MCF 10A (cell line): Measurements from ENCODE around the gene CBY2. TPM values are rescaled to one million over a fixed set of nuclear protein-coding genes. Genes with fewer than 3 reads are reported as not detected.

ENCODE experiments used
- BruUV-seq: library from RNA; stranded (reverse); fragments of 400-500 nt; replicated peaks from 2 replicates; lab custom pipeline; 2021; lab: Mats Ljungman, UMichigan
- CTCF ChIA-PET: fragments of 300-600 bp; sonication (Branson Sonifier 250); formaldehyde crosslinking; extraction: SDS; loops from one replicate; lab custom pipeline; 2021; ENCODE audit warnings: antibody characterized with exemption, inconsistent platforms; lab: Yijun Ruan, JAX
- POLR2A ChIA-PET: fragments of 300-600, 350-650 bp; sonication (Branson Sonifier 250); formaldehyde crosslinking; extraction: SDS; loops from one replicate; lab custom pipeline; 2020; ENCODE audit warnings: antibody characterized with exemption, inconsistent platforms; lab: Yijun Ruan, JAX
- DNase-seq: peaks from one replicate; pipeline ENCODE4 v3.0.0-alpha.2; 2018; ENCODE audit not compliant: unreplicated experiment
- H3K27ac Mint-ChIP-seq: one replicate; pipeline ENCODE4 v1.8.0; 2022; ENCODE audit warnings: mild to moderate bottlenecking, low read depth, mixed read lengths; ENCODE audit not compliant: unreplicated experiment
- H3K27me3 Mint-ChIP-seq: one replicate; pipeline ENCODE4 v1.8.0; 2022; ENCODE audit warnings: mixed read lengths; ENCODE audit not compliant: insufficient read depth, unreplicated experiment
- H3K36me3 Mint-ChIP-seq: one replicate; pipeline ENCODE4 v1.8.0; 2022; ENCODE audit warnings: mild to moderate bottlenecking, moderate library complexity, mixed read lengths; ENCODE audit not compliant: insufficient read depth, unreplicated experiment
- H3K4me1 Mint-ChIP-seq: one replicate; pipeline ENCODE4 v1.8.0; 2022; ENCODE audit warnings: mixed read lengths; ENCODE audit not compliant: insufficient read depth, unreplicated experiment
- H3K4me3 Mint-ChIP-seq: one replicate; pipeline ENCODE4 v1.8.0; 2022; ENCODE audit warnings: mild to moderate bottlenecking, moderate library complexity, mixed read lengths; ENCODE audit not compliant: unreplicated experiment
- H3K9me3 Mint-ChIP-seq: one replicate; pipeline ENCODE4 v1.8.0; 2022; ENCODE audit warnings: mixed read lengths; ENCODE audit not compliant: unreplicated experiment
- intact Hi-C: fragments of 100-400 bp; cut with micrococcal nuclease; formaldehyde crosslinking; loops from 2 replicates; pipeline ENCODE4 v1.14.1; 2022
- total RNA-seq: library from RNA; stranded (reverse); gene quantifications from 2 replicates; pipeline ENCODE4 v1.2.3, GENCODE V29; 2022
- TF ChIP-seq, protein P1 (sequence below): fragments of 200-600 bp; IDR thresholded peaks from one replicate; pipeline ENCODE4 v1.8.0; 2022; ENCODE audit warnings: antibody characterized with exemption, mild to moderate bottlenecking; ENCODE audit not compliant: unreplicated experiment

CBY2 gene
- total RNA-seq, 1 experiment from 2014 or later, result not detected

GRCh38 chr13:45715351-45715750 lies 13.2 kb downstream of the CBY2 start:
- intact Hi-C loops, result no loop called here
- ChIA-PET CTCF (interaction anchor here (0.6 kb wide), 1 partner anchor 310 kb away, joined by 4 read pairs; no protein-coding TSS in a partner anchor), POLR2A (no interaction called here)
- Mint-ChIP-seq H3K27me3 (peaks cover 17% of the 10 kb centered on the region), H3K36me3 (no peaks in the 10 kb centered on the region), H3K4me1 (no peaks in the 10 kb centered on the region), H3K27ac (no peak overlapping the region), H3K4me3 (no peak overlapping the region), H3K9me3 (no peaks in the 10 kb centered on the region)
- no peak for DNase-seq
- TF ChIP-seq, protein P1, sequence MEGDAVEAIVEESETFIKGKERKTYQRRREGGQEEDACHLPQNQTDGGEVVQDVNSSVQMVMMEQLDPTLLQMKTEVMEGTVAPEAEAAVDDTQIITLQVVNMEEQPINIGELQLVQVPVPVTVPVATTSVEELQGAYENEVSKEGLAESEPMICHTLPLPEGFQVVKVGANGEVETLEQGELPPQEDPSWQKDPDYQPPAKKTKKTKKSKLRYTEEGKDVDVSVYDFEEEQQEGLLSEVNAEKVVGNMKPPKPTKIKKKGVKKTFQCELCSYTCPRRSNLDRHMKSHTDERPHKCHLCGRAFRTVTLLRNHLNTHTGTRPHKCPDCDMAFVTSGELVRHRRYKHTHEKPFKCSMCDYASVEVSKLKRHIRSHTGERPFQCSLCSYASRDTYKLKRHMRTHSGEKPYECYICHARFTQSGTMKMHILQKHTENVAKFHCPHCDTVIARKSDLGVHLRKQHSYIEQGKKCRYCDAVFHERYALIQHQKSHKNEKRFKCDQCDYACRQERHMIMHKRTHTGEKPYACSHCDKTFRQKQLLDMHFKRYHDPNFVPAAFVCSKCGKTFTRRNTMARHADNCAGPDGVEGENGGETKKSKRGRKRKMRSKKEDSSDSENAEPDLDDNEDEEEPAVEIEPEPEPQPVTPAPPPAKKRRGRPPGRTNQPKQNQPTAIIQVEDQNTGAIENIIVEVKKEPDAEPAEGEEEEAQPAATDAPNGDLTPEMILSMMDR, result no peak
- no TSS peak for BruUV-seq

DNA sequence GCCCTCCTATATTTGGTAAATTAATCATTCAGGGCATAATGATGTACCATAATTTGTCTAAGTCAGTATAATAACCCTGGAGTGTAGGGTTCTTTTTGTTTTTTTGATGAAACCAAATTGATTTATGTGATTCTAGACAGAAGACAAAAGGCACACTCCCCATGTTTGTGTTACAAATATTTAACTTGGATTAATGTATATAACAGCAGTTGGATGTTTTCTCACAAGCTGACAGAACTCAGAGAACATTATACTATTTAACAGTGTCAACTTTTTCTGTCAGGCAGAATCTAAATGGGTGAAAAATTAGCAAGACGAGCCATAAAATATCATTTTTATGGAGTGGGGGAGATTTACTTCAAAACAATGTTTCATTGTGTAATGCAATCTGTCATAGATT lies 15.2 kb downstream of the CBY2 start:
- no TSS peak for BruUV-seq
- Mint-ChIP-seq H3K27ac (no peak overlapping the region), H3K4me3 (no peak overlapping the region), H3K4me1 (no peaks in the 10 kb centered on the region), H3K9me3 (no peaks in the 10 kb centered on the region), H3K36me3 (no peaks in the 10 kb centered on the region), H3K27me3 (peaks cover 26% of the 10 kb centered on the region)
- ChIA-PET CTCF (interaction anchor here (0.6 to 1.4 kb wide), 5 partner anchors 8 to 89 kb away, joined by 3 to 7 read pairs (median 4); no protein-coding TSS in a partner anchor), POLR2A (interaction anchor here (0.7 kb wide), 1 partner anchor 369 kb away, joined by 3 read pairs; no protein-coding TSS in a partner anchor)
- intact Hi-C loops, result no loop called here
- no peak for DNase-seq
- TF ChIP-seq, protein P1, result no peak

- TF ChIP-seq, protein P1, result peak; percentile 58
- H3K4me3 Mint-ChIP-seq, result no peak overlapping the region
- H3K4me1 Mint-ChIP-seq, result no peaks in the 10 kb centered on the region
- H3K9me3 Mint-ChIP-seq, result no peaks in the 10 kb centered on the region
- ChIA-PET CTCF (interaction anchor here (0.6 to 1.4 kb wide), 6 partner anchors 8 to 206 kb away, joined by 3 to 7 read pairs (median 4); no protein-coding TSS in a partner anchor), POLR2A (interaction anchor here (0.7 kb wide), 1 partner anchor 369 kb away, joined by 3 read pairs; no protein-coding TSS in a partner anchor)
- H3K36me3 Mint-ChIP-seq, result no peaks in the 10 kb centered on the region
- BruUV-seq, result no TSS peak
- intact Hi-C loops, result loop anchor here (1.0 to 2.0 kb wide), 2 partner anchors 95 to 207 kb away; no protein-coding TSS in a partner anchor
- H3K27ac Mint-ChIP-seq, result no peak overlapping the region
- peaks cover 26% of the 10 kb centered on the region for H3K27me3 Mint-ChIP-seq
- DNase-seq, result peak; percentile 49
Measured at GRCh38 chr13:45718063-45718462, 15.9 kb downstream of the CBY2 start.

DNA sequence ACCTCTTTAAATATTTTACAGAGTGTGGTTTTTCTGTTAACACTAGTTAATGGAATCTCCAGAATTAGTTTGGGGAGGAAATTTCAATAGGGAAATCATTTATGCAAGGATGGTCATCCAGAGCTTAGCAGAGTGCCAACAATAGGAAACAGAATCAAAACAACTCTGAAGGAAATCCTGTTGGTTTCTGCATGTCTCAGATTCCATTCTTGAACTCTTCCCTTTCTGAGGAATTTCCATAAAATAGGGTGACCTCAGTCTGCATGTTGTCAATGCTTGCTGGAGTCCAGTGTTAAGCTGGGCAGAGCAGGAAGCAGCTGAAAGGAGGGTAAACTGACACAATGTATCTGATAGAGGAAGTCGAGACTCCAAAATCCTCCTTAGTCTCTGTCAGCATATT lies 16.9 kb downstream of the CBY2 start:
- intact Hi-C loops, result loop anchor here (1.0 to 2.0 kb wide), 2 partner anchors 96 to 208 kb away; no protein-coding TSS in a partner anchor

More for the DNA sequence above, 16.9 kb downstream of the CBY2 start:
- H3K36me3 Mint-ChIP-seq, result no peaks in the 10 kb centered on the region
- no peak for DNase-seq
- no peaks in the 10 kb centered on the region for H3K9me3 Mint-ChIP-seq
- TF ChIP-seq, protein P1, result no peak
- ChIA-PET CTCF (interaction anchor here (1.0 kb wide), 1 partner anchor 207 kb away, joined by 3 read pairs; no protein-coding TSS in a partner anchor), POLR2A (no interaction called here)
- H3K27me3 Mint-ChIP-seq, result peaks cover 26% of the 10 kb centered on the region
- no peak overlapping the region for H3K4me3 Mint-ChIP-seq
- no TSS peak for BruUV-seq
- H3K27ac Mint-ChIP-seq, result no peak overlapping the region
- no peaks in the 10 kb centered on the region for H3K4me1 Mint-ChIP-seq
